GM19372 (cell line): ENCODE data around the gene DEPDC1B.
"Not testable (repeated sequence)": the region's sequence is repeated elsewhere in the genome, so short reads cannot be mapped to it uniquely, and the experiment has no call there.

Experiments
- ATAC-seq: cut with Tn5 transposase; IDR thresholded peaks from one replicate; pipeline ENCODE4 v1.9.1; 2021; ENCODE audit warnings: mild to moderate bottlenecking, low read depth, moderate library complexity; ENCODE audit not compliant: unreplicated experiment

DEPDC1B gene

DNA sequence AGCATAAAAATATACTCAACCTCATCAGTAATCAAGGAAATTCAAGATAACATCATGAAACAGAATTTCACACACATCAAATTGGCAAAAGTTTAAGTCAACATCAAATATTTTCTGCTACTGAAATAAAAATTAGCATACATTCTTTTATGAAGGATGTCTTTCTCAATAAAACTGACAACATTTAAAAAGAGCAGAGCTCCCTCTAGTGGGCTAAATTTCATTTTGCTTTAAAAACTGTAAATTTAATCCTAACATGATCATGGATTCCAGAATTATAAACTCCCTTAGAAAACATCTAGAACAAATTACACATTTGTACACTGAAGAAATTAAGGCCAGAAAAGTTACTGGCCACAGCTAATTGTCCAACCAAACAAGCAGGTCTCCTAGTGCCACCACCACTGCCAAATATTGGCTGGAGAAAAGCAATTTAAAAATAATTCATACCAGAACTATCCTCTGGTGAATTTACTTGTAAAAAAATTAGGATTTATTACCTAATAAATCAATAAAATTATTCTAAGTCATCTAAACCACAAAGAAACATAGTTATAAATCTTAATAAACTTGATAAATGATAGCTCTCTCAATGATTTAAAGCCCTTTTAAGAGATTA is 31.2 kb downstream of the DEPDC1B start:
- ATAC-seq = no peak

DNA sequence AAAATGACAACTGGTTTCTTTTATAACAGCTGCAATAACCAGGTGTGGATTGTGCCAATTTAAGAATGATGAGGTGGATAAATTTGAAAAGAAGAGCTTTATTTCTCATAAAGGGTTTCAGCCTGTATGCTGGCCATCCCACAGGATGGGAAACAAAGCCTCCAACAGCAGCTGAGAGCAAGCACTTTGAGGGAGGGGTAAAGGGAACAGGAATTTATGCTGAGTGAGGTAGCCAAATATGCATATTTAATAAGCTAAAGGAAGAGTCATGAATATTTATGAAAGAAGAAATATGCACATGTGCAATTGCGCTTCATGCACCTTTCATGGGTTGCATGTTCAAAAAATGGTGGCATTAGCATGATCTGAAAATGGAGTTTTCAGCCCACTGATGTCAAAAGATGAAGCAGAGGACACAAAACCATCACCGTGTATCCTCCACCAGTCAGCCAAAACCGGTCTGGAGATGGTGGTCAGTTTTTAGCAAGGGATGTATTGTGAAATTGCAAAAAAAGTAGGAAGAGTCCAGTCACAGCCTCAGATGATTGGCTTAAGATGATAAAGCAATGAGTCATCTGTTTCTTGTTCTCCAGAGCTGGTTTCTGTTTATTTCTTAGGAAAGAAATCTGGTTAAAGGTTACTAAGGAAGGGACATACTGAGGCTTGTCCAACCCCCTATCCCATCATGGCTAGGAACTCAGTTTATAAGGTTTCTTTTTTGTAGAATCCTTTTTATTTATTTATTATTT is 47.9 kb downstream of the DEPDC1B start:
- no peak for ATAC-seq

DNA sequence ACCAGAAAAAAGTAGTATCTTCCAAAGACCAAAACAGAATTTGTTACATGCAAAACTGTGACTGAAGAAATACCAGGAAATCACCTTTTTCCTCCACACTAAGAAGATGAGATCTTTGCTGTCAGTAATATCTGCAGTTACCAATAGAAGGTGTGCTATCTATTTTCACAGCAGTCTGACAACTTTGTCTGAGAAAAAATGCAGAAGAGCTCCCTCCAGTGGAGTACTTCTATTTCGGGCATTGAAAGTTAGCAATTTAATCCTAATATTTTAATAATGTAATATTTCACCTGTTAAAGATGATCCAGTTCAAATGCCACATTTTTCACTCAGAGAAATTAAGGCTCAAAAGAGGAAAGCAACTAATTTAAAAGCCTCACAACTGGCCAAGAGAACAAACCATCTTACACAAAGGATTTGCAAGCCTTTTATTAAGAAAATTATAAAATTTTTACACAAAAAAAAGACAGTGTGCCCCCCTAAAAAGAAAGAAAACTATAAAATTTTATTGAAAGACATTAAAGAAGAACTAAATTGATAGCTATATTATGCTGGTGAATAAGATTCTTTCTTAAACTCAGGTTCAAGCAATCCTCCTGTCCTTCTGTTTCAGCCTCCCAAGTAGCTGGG is 50.6 kb downstream of the DEPDC1B start:
- ATAC-seq = peak; percentile 76

DNA sequence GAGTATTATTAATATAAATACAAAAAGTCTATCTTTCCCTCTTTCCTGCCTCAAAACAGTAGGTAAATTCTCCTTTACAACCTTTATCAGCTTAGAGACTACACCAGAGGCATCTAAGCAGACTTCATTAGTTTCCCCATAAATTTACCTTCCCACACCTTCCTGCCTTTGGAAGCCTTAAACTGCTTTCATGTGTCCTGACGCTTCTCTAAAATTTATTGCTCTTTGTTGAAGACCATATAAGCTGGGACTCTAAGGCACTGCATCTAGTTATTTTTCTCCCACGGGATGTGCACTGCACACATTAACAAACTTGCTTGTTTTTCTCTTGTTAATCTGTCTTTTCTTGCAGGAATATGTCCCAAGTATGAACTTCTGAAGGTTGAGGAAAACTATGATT is 51.8 kb downstream of the DEPDC1B start:
- no peak for ATAC-seq

DNA sequence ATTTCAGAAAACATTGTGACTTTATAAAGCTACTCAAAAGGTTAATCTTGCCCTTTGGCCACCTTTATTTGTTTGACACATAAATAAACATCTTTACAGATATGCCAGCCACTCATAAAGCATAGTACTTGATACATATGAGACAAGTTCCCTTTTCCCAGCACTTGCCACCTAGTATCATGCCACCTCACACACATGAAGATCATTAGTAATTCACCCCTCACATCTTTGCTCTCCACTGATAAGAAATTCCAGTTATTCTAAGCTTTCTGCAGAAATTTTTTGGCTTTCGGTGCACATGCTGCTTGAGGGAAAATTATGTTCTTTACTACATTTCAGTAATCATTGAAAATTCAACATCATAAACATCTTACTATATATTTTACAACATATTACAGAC is 59.1 kb downstream of the DEPDC1B start:
- no peak for ATAC-seq

DNA sequence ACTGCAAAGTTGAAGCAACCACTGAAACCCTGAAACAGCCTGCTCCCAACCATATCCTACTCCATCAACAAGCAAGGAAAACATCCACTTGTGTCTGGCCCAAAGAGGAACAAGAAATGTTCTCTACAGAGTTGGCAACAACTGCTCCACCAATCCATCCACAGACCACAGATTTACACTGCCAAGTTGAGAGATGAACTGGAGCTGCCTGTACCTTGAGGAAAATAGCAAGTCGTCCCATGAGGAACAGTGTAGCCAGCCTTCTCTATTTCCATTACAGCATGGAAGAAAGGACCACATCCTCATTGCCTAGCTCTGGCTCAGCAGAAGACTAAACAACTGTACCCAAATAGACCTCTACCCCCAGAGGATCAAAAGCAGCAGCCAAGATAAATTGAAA is 60.4 kb downstream of the DEPDC1B start:
- no peak for ATAC-seq

DNA sequence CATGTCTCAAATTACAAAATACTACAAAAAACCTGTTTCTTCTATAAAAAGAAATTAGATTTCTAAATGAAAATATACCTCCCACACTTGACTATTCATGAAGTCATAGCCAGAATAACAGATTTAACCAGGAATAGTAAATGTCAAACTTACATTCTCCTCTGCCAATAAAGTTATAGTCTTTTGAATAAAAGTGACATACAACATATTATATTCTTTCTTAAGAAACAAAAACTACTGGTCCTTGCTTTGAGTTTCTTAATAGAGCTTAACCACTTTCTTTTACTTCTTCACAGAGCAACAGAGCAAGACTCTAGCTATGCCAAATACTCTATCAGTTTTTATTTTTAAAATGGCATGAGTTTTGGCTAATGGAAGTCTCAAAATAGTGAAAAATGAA is 61.7 kb downstream of the DEPDC1B start:
- ATAC-seq = no peak

DNA sequence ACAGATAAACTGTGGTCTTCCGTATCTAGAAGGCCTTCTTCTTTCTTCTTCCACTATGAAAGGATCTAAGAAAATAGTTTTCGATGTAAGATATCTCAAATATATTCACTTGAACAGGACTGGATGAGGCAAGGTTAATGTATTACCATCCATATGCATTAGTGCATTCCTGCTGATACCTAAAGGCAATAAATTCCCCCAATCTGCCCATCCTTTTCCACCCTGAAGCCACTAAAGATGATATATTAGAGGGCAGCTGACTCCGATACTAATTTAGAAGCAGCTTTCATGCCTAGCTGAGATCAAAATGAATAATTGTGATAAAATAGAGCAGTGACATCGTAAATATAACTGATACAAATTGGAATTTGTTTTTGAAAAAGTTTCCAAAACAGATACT is 63.3 kb downstream of the DEPDC1B start:
- no peak for ATAC-seq

DNA sequence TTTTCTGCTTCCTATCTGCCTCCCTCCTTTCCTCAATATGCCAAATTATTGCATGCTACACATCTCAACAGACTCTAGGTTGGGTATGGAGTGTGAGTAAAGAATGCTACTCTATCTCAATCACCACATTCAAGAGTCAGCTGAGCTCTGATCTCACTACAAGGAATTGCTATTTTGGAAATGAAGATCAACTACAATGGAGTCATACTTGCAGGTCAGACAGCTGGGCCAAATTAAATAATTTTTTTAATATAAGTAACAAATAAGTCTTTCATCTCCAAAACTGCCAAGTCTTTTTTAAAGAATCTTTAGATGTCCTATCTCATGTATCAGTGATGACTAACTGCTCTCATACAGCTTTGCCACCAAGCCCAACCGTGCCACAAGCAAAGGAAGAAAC is 64.0 kb downstream of the DEPDC1B start:
- no peak for ATAC-seq

DNA sequence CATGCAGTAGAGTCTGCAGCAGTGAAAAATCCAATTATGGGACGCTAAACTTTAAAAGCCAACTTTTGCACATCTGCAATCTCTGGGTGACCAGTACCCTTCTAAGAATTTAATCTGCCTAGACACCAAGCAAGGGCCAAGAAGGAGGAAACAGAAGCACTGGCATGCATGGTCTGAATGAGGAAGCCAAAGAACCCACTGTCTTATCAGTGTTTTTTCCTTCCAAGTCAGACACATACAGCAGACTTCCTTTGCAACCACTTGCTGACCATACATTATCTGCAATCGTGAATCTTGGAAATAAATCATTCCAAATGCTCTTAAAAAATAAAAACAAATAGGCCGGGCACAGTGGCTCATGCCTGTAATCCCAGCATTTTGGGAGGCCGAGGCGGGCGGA is 65.9 kb downstream of the DEPDC1B start:
- no peak for ATAC-seq

DNA sequence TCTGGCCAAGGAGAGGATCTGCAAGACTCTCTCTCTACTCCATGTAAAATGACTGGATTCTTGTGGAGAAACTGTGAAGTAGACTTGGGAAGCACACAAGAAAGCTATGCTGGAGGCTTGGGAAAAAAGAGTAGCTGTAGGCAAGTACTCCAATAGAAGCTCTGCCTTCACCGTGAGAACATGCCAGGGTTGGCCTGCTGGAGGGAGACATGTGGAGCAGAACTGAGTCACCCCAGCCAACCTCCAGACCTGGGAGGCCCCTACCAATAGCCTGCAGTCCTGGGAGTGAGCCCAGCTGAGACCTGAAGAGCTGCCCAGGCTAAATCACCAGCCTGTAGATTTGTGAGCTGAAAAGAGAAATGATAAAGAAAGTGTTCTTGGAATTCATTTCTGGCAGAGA is 66.6 kb downstream of the DEPDC1B start:
- ATAC-seq = no peak

DNA sequence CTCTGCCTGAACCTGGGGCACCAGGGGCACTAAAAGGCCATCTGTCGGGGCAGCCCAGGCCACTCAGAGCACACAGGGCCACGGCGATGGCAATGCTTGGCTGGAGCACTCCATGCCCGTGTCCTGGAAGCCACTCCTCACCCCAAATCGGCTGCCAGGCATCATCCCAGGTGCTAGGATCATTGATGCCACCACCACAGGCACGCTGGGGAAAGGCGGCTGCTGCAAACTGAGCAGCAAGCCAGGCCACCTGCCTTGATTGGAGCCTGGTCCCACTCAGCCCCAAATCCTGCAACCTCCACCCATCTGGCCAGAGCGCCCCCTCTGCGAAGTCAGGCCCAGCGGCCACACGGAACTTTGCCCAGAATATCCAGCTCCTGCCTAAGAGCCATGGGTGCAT is 67.8 kb downstream of the DEPDC1B start:
- ATAC-seq = no peak

DNA sequence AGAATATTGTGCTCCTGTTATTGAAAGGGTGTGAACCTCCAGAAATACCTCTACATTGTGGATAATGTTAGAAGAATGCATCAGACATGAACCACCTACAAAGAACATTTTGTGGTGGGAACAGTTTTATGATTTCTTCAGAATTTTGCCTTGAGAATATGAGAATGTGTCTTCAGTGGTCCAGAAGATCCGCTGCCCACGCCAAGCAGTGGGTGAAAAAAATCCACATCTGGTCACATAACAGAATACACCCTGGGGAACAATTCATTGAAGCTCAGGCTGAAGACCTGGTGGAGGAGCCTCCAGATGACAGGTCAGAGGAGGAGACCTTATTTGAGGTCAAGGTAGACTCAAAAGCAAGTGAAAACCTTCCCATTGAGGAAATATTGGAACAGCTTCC is 69.1 kb downstream of the DEPDC1B start:
- ATAC-seq = no peak

DNA sequence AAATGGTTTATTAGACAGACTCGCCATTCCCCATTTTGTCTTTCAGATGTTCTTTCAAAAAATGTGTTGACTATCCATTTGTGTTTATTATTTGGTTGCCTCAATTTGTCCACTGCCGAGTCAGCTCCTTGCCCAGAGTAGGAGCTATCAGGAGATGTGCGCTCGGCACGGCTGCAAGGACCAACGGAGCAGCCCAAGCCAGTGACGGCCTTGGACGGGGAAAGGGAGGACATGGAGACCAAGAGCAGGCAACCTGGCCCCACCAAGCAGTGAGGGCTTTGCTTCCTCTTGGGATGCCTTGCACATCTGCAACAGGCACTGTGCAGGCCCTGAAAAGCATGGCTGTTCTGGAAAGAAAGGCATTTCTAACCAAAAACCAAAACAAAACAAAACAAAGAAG is 69.8 kb downstream of the DEPDC1B start:
- ATAC-seq = no peak

DNA sequence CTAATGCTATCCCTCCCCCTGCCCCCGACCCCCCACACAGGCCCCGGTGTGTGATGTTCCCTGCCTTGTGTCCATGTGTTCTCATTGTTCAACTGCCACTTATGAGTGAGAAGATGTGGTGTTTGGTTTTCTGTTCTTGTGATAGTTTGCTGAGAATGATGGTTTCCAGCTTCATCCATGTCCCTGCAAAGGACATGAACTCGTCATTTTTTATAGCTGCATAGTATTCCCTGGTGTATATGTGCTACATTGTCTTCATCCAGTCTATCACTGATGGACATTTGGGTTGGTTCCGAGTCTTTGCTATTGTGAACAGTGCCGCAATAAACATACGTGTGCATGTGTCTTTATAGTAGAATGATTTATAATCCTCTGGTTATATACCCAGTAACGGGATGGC is 75.1 kb downstream of the DEPDC1B start:
- not testable (repeated sequence) for ATAC-seq

DNA sequence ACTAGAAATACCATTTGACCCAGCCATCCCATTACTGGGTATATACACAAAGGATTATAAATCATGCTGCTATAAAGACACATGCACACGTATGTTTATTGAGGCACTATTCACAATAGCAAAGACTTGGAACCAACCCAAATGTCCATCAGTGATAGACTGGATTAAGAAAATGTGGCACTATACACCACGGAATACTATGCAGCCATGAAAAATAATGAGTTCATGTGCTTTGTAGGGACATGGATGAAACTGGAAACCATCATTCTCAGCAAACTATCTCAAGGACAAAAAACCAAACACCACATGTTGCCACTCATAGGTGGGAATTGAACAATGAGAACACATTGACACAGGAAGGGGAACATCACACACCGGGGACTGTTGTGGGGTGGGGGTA is 79.2 kb downstream of the DEPDC1B start:
- ATAC-seq = not testable (repeated sequence)

DNA sequence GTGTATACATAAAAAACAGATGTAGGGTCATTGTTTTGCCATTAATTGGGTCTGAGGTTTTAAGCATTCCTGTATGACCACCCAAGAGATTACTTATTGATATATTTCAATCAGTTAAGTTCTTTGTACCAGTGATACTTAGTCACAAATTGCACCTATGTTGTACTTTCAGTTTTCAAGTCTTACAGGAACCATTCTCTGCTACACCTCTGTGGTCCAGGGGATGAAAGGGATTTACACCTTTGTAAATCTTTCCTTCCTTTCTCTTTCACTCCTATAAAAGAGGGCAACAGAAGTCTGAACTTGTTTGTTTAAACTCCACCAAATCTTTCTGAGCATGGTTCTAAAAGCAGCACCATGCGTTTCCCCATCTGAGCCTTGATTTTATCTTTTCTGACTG is 86.1 kb downstream of the DEPDC1B start:
- ATAC-seq = no peak

DNA sequence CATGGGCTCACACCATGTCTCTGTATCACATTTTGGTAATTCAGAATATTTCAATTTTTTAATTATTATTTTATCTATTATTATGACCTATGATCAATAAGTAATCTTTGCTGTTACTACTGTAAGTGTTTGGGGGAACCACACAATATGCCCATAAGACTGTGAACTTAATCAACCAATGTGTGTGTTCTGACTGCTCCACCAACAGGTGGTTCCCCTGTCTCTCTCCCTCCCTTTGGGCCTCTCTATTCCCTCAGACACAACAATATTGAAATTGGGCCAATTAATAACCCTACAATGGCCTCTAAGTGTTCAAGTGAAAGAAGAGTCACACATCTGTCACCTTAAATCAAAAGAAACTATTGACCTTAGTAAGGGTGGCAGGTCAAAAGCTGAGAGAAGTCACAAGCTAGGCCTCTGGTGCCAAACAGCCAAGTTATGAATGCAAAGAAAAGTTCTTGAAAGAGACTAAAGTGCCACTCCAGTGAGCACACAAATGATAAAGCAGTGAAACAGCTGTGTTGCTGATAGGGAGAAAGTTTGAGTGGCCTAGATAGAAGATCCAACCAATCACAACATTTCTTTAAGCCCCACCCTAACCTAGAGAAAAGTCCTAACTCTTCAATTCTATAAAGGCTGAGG is 88.7 kb downstream of the DEPDC1B start:
- ATAC-seq = no peak

DNA sequence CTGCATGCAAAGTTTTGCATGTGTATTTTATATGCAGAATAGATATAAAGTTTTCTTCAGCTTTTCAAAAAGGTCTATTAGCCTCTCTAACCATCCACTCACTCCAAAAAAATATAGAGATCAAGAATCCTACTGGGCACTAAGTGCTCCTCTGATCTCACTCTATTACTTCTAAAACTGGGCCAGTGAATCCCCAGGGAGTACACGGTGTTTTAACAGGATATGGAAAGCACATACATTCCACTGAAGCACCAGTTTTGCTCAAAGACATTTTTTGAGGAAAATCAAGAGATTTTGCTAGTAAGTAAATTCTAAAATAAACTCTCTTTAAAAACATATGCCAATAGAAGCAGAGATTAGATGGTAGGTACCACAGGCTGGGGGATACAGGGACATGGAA is 95.2 kb downstream of the DEPDC1B start:
- ATAC-seq = no peak

DNA sequence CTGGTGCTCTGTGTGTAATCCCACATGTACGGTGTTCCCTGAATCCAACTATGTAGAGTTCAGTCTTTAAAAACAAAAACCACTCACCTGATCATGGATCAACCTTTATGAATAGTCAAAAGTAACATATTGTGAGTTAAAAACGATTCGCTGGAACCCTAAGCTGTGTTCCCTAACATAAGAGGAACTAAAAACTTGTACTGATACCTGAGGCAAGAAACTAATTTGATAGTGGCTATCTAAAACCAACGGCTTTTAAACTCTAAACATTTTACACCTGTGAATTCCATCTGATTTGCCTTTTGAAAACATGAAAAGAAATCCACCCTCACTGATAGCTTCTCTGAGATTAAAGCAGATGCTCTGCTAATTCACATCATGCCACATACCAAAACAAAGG is 101.5 kb downstream of the DEPDC1B start:
- ATAC-seq = peak; percentile 54

DNA sequence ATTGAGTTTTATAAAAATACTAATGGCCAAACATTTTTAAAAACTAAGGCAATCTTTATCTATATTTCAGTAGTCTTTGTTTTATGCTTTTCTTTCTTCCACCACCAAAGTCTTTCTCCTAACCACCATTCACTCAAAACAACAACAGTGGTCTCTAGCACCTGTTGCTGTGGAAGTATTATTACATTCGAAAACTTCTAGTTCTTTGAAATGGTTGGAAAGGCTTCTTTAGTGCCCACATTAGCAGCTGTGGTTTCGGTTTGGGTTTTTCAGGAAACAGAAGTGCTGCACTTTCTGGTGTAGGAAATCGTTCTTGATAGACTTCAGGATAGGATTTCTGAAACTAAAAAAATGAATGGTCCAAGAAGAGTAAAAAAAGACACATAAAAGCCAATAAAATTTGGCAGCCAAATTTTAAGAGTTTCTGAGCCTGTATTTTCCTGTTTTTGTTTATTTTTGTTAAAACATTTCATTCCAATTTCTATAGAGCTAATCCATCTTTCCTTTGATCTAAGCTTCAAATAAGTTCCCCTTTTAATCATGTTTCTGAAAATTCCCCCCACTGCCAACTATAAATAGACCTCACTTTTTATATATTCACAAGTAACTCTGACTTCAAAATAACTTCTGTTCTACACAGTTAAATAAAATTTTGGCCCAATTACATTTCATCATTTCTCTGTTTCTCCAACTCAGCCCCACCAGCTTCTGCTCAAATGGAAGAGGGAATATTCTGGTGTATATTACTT is 102.2 kb downstream of the DEPDC1B start:
- ATAC-seq = peak; percentile 70
